Trophoblast cell (in vitro differentiated cells and primary cell): ENCODE data around the gene C10orf67.

ENCODE experiments used
- DNase-seq, 2 donors: peaks; one replicate each; pipeline ENCODE4 v3.0.0-alpha.2; 2016
- H2AFZ ChIP-seq: 2 replicates; pipeline ENCODE4 v1.6.1; 2013; ENCODE audit warnings: low read length, moderate library complexity, mild to moderate bottlenecking; ENCODE audit not compliant: insufficient read depth, poor library complexity
- H2AK5ac ChIP-seq: 2 replicates; pipeline ENCODE4 v1.6.1; 2013; ENCODE audit warnings: mild to moderate bottlenecking, low read length
- H2BK120ac ChIP-seq: 2 replicates; pipeline ENCODE4 v1.6.1; 2013; ENCODE audit warnings: low read length, mild to moderate bottlenecking, moderate library complexity; ENCODE audit not compliant: insufficient read depth, poor library complexity
- H2BK12ac ChIP-seq: 2 replicates; pipeline ENCODE4 v1.6.1; 2013; ENCODE audit warnings: mild to moderate bottlenecking, low read length, moderate library complexity
- H2BK5ac ChIP-seq: 2 replicates; pipeline ENCODE4 v1.6.1; 2013; ENCODE audit warnings: low read length, low read depth, moderate library complexity, mild to moderate bottlenecking; ENCODE audit not compliant: poor library complexity
- H3K14ac ChIP-seq: 2 replicates; pipeline ENCODE4 v1.6.1; 2013; ENCODE audit warnings: mild to moderate bottlenecking, low read length
- H3K18ac ChIP-seq: 2 replicates; pipeline ENCODE4 v1.6.1; 2013; ENCODE audit warnings: mild to moderate bottlenecking, low read length
- H3K23ac ChIP-seq: 2 replicates; pipeline ENCODE4 v1.6.1; 2013; ENCODE audit warnings: low read length
- H3K27ac ChIP-seq: 2 replicates; pipeline ENCODE4 v1.5.1; 2013; ENCODE audit warnings: low read depth, mild to moderate bottlenecking, inconsistent platforms, low read length, moderate library complexity
- H3K27me3 ChIP-seq: 2 replicates; pipeline ENCODE4 v1.6.1; 2013; ENCODE audit warnings: inconsistent platforms, mild to moderate bottlenecking, low read length, moderate library complexity; ENCODE audit not compliant: insufficient read depth
- H3K36me3 ChIP-seq, 2 experiments: 1 replicate in 1 of 2; 2 replicates in 1 of 2; pipeline ENCODE4 v1.6.1; 2013; ENCODE audit warnings: low read length in 2 of 2, mild to moderate bottlenecking in 2 of 2, moderate library complexity in 1 of 2; ENCODE audit not compliant: insufficient read depth in 2 of 2, control insufficient read depth in 1 of 2
- H3K4ac ChIP-seq: 2 replicates; pipeline ENCODE4 v1.6.1; 2013; ENCODE audit warnings: low read depth, mild to moderate bottlenecking, low read length, moderate library complexity
- H3K4me1 ChIP-seq, 2 experiments: 1 replicate in 1 of 2; 2 replicates in 1 of 2; pipeline ENCODE4 v1.6.1; 2013; ENCODE audit warnings: low read length in 2 of 2, mild to moderate bottlenecking in 2 of 2, moderate library complexity in 1 of 2; ENCODE audit not compliant: insufficient read depth in 2 of 2, control insufficient read depth in 1 of 2
- H3K4me2 ChIP-seq: 2 replicates; pipeline ENCODE4 v1.6.1; 2013; ENCODE audit warnings: inconsistent platforms, mild to moderate bottlenecking, low read length, moderate library complexity
- H3K4me3 ChIP-seq: 2 replicates; pipeline ENCODE4 v1.5.1; 2013; ENCODE audit warnings: mild to moderate bottlenecking, low read depth, low read length, inconsistent platforms
- H3K79me1 ChIP-seq: one replicate; pipeline ENCODE4 v1.6.1; 2013; ENCODE audit warnings: low read length
- H3K79me2 ChIP-seq: 2 replicates; pipeline ENCODE4 v1.6.1; 2013; ENCODE audit warnings: low read length, mild to moderate bottlenecking; ENCODE audit not compliant: control insufficient read depth, insufficient read depth, poor library complexity
- H3K9ac ChIP-seq: 2 replicates; pipeline ENCODE4 v1.6.1; 2013; ENCODE audit warnings: mild to moderate bottlenecking, low read length
- H3K9me3 ChIP-seq: 2 replicates; pipeline ENCODE4 v1.6.1; 2013; ENCODE audit warnings: low read depth, mild to moderate bottlenecking, control low read depth, inconsistent platforms, low read length; ENCODE audit not compliant: insufficient read depth
- H4K12ac ChIP-seq: 2 replicates; pipeline ENCODE4 v1.6.1; 2013; ENCODE audit warnings: low read depth, mild to moderate bottlenecking, low read length, moderate library complexity
- H4K8ac ChIP-seq: 2 replicates; pipeline ENCODE4 v1.6.1; 2013; ENCODE audit warnings: low read depth, mild to moderate bottlenecking, low read length, moderate library complexity
- H4K91ac ChIP-seq: one replicate; pipeline ENCODE4 v1.6.1; 2013; ENCODE audit warnings: low read depth, mild to moderate bottlenecking, low read length, moderate library complexity
- WGBS: extraction: QIAGEN DNeasy Blood & Tissue Kit; methylation state at CpG from one replicate; pipeline ENCODE4 v1.1.7; 2013; ENCODE audit warnings: missing lambda C conversion rate; ENCODE audit not compliant: insufficient read length, insufficient coverage; ENCODE audit errors: extremely low coverage; 5-methylcytosine and 5-hydroxymethylcytosine counted together

The C10orf67 gene

GRCh38 chr10:23381298-23382040 lies 36.9 kb upstream of the C10orf67 start:
- H3K18ac ChIP-seq, result no peak overlapping the region
- H2BK12ac ChIP-seq, result no peak overlapping the region

GRCh38 chr10:23379686-23380085 lies 35.1 kb upstream of the C10orf67 start:
- no peak overlapping the region for H2BK5ac ChIP-seq
- no peaks in the 10 kb centered on the region for H3K9me3 ChIP-seq
- no peak overlapping the region for H4K12ac ChIP-seq
- H4K91ac ChIP-seq, result no peak overlapping the region
- H3K4me2 ChIP-seq, result no peak overlapping the region
- H2BK120ac ChIP-seq, result no peak overlapping the region
- DNase-seq, result no peak
- no peak overlapping the region for H2AK5ac ChIP-seq
- H3K23ac ChIP-seq, result no peak overlapping the region
- H3K4me1 ChIP-seq, result peaks cover 0 to 3% of the 10 kb centered on the region in 2 experiments
- H3K4me3 ChIP-seq, result no peak overlapping the region
- no peak overlapping the region for H3K18ac ChIP-seq
- H3K79me2 ChIP-seq, result no peaks in the 10 kb centered on the region
- no peak overlapping the region for H4K8ac ChIP-seq
- H3K27ac ChIP-seq, result no peak overlapping the region
- no peaks in the 10 kb centered on the region for H3K36me3 ChIP-seq
- no peaks in the 10 kb centered on the region for H3K27me3 ChIP-seq
- no peak overlapping the region for H3K9ac ChIP-seq
- no CpG with 5 or more reads among the region's 3 CpGs for WGBS
- H2BK12ac ChIP-seq, result no peak overlapping the region
- no peaks in the 10 kb centered on the region for H3K79me1 ChIP-seq
- no peak overlapping the region for H3K4ac ChIP-seq
- H2AFZ ChIP-seq, result no peak overlapping the region
- no peak overlapping the region for H3K14ac ChIP-seq

More at GRCh38 chr10:23381298-23382040, 36.9 kb upstream of the C10orf67 start:
- Histone ChIP-seq H3K9ac (no peak overlapping the region), H2AFZ (no peak overlapping the region), H3K14ac (no peak overlapping the region), H2BK5ac (no peak overlapping the region), H3K4ac (no peak overlapping the region), H3K23ac (no peak overlapping the region), H3K4me2 (no peak overlapping the region), H3K79me1 (no peaks in the 10 kb centered on the region), H3K36me3 (no peaks in the 10 kb centered on the region), H4K12ac (no peak overlapping the region), H4K91ac (no peak overlapping the region), H3K4me3 (no peak overlapping the region), H2AK5ac (no peak overlapping the region), H3K79me2 (no peaks in the 10 kb centered on the region), H4K8ac (no peak overlapping the region), H3K4me1 (no peaks in the 10 kb centered on the region), H3K27me3 (no peaks in the 10 kb centered on the region), H3K9me3 (no peaks in the 10 kb centered on the region), H3K27ac (no peak overlapping the region), H2BK120ac (no peak overlapping the region)
- no CpG with 5 or more reads among the region's 3 CpGs for WGBS
- DNase-seq, result no peak

GRCh38 chr10:23376229-23376655 lies 31.6 kb upstream of the C10orf67 start:
- Histone ChIP-seq H3K4ac (no peak overlapping the region), H2BK5ac (no peak overlapping the region), H3K4me3 (no peak overlapping the region), H3K36me3 (no peaks in the 10 kb centered on the region), H2BK120ac (no peak overlapping the region), H4K8ac (no peak overlapping the region), H3K4me1 (peaks cover 0 to 3% of the 10 kb centered on the region in 2 experiments), H4K91ac (no peak overlapping the region), H3K4me2 (no peak overlapping the region), H3K9ac (no peak overlapping the region), H2AFZ (no peak overlapping the region), H3K23ac (no peak overlapping the region), H2BK12ac (no peak overlapping the region), H3K27me3 (no peaks in the 10 kb centered on the region), H3K9me3 (no peaks in the 10 kb centered on the region), H3K27ac (no peak overlapping the region), H3K18ac (no peak overlapping the region), H2AK5ac (no peak overlapping the region), H3K14ac (no peak overlapping the region), H4K12ac (no peak overlapping the region), H3K79me1 (no peaks in the 10 kb centered on the region), H3K79me2 (no peaks in the 10 kb centered on the region)
- WGBS, result no CpG with 5 or more reads among the region's 3 CpGs
- peak in 1 of 2 donors; percentile 48 for DNase-seq

GRCh38 chr10:23375366-23375765 lies 30.8 kb upstream of the C10orf67 start:
- Histone ChIP-seq H2BK120ac (no peak overlapping the region), H3K4me3 (no peak overlapping the region), H3K9ac (no peak overlapping the region), H3K36me3 (no peaks in the 10 kb centered on the region), H3K27me3 (no peaks in the 10 kb centered on the region), H3K23ac (no peak overlapping the region), H3K79me2 (no peaks in the 10 kb centered on the region), H3K14ac (no peak overlapping the region), H4K91ac (no peak overlapping the region), H2AK5ac (no peak overlapping the region), H3K9me3 (no peaks in the 10 kb centered on the region), H3K27ac (no peak overlapping the region), H3K4me2 (no peak overlapping the region), H2BK5ac (no peak overlapping the region), H2BK12ac (no peak overlapping the region), H3K4ac (no peak overlapping the region), H3K18ac (no peak overlapping the region), H2AFZ (no peak overlapping the region), H3K4me1 (peaks cover 0 to 3% of the 10 kb centered on the region in 2 experiments), H4K8ac (no peak overlapping the region), H4K12ac (no peak overlapping the region), H3K79me1 (no peaks in the 10 kb centered on the region)
- DNase-seq, result no peak
- no CpG with 5 or more reads among the region's 4 CpGs for WGBS
